ENCODE data around the gene CCDC157.

DNA sequence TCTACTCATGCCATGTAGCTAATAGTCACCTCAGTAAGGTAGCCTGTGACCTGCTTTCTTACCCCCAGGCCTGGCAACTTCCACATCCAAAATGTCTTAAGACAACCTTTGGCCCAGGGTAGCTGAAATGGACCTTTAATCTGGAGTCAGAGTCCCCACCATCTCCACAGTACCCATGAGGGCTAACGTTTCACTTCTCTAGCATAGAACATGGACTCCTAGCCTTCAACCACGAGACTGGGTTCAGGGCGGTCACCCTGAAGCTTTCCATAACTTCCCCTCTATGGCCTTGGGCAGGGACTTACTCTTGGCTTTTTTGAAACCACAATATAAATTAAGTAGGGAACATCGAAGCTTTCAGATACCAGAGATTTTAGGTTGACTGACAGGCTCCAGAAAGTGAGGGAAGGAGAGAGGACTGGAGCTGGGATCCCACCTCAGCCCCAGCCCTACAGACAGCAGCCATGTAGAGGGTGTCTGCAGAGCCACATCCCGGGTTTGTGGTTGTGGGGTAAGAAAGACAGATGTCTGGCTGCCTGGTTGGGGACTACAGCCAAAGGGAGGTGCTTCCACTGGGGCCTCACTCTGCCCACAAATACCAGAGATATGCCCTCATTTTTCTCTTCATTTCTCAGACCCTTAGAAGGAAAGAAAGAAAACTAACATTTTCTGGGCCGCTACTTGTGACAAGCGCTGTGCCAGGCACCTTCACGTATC lies 32.6 kb upstream of the CCDC157 start:
- TF ChIP-seq SIN3A (IDR thresholded peaks at IDR 0.05; ENCODE audit: borderline replicate concordance, insufficient read depth, low read length) (no peak), POLR2AphosphoS5 (IDR thresholded peaks at IDR 0.05; ENCODE audit: low read depth, low read length) (no peak)

Measured in PFSK-1 (cell line).